Endothelial cell of umbilical vein (primary cell): ENCODE data around the gene MED14. TPM values are rescaled to one million over a fixed set of nuclear protein-coding genes. Genes with fewer than 3 reads are reported as not detected.

ENCODE experiments used
- BruUV-seq: library from RNA; stranded (reverse); fragments of 400-500 nt; replicated peaks from 2 replicates; lab custom pipeline; 2021; lab: Mats Ljungman, UMichigan
- CTCF ChIA-PET: fragments of 300-600, 350-600 bp; sonication (Branson Sonifier 250); formaldehyde crosslinking; loops from one replicate; lab custom pipeline; 2021; ENCODE audit warnings: antibody characterized with exemption, inconsistent platforms; lab: Charles Lee
- POLR2A ChIA-PET: fragments of 300-600, 350-600 bp; sonication (Branson Sonifier 250); formaldehyde crosslinking; loops from one replicate; lab custom pipeline; 2021; ENCODE audit warnings: antibody characterized with exemption, inconsistent platforms; lab: Charles Lee
- DNase-seq: peaks from one replicate; pipeline ENCODE4 v3.0.0-alpha.2; 2011; ENCODE audit warnings: low read depth, low spot score
- FAIRE-seq: peaks from 2 replicates; lab custom pipeline; 2011; peaks lifted over from hg19 to GRCh38; lab: Jason Lieb, UNC
- H2AFZ ChIP-seq: 2 replicates; pipeline ENCODE4 v1.6.0; 2012; ENCODE audit warnings: low read depth, low read length, control low read depth, inconsistent platforms
- H3K27ac ChIP-seq: 2 replicates; pipeline ENCODE4 v1.5.1; 2011; ENCODE audit warnings: low read depth, mild to moderate bottlenecking, control low read depth, low read length, moderate library complexity; ENCODE audit not compliant: insufficient read depth
- H3K27me3 ChIP-seq, 2 experiments: 2 replicates each; pipeline versions ENCODE4 v1.6.0 to v1.6.1; 2011; ENCODE audit warnings: low read length in 2 of 2, mixed read lengths in 1 of 2; ENCODE audit not compliant: control insufficient read depth in 2 of 2, insufficient read depth in 2 of 2
- H3K36me3 ChIP-seq, 2 experiments: 2 replicates in 1 of 2; 3 replicates in 1 of 2; pipeline ENCODE4 v1.5.1; 2011; ENCODE audit warnings: low read length in 2 of 2, mild to moderate bottlenecking in 1 of 2, moderate library complexity in 1 of 2; ENCODE audit not compliant: control insufficient read depth in 2 of 2, insufficient read depth in 2 of 2; ENCODE audit errors: extremely low read depth in 1 of 2
- H3K4me1 ChIP-seq: 3 replicates; pipeline ENCODE4 v1.5.1; 2011; ENCODE audit warnings: mild to moderate bottlenecking, low read length; ENCODE audit not compliant: control insufficient read depth, insufficient read depth; ENCODE audit errors: extremely low read depth
- H3K4me2 ChIP-seq: 2 replicates; pipeline ENCODE4 v1.6.1; 2011; ENCODE audit warnings: low read length, control low read depth, mixed read lengths; ENCODE audit not compliant: insufficient read depth
- H3K4me3 ChIP-seq, 3 experiments: fragments of 200-600 bp in 1 of 3; sonication (generic), shearing (Covaris generic) in 1 of 3; replicated peaks in 1 of 3; 2 replicates each; pipeline ENCODE4 v1.5.1; 2011 to 2016; ENCODE audit warnings: control low read depth in 3 of 3, low read length in 3 of 3, mild to moderate bottlenecking in 2 of 3, inconsistent platforms in 1 of 3, low read depth in 1 of 3, moderate library complexity in 1 of 3; ENCODE audit not compliant: insufficient read depth in 1 of 3
- H3K79me2 ChIP-seq: 2 replicates; pipeline ENCODE4 v1.6.0; 2012; ENCODE audit warnings: low read length, inconsistent platforms; ENCODE audit not compliant: control insufficient read depth, insufficient read depth
- H3K9ac ChIP-seq: replicated peaks from 2 replicates; pipeline ENCODE3; 2011; ENCODE audit warnings: low read length, control low read depth; ENCODE audit not compliant: insufficient read depth; ENCODE audit errors: extremely low read depth
- H3K9me1 ChIP-seq: replicated peaks from 3 replicates; pipeline ENCODE4 v1.6.0; 2011; ENCODE audit warnings: mild to moderate bottlenecking, low read length; ENCODE audit not compliant: control insufficient read depth, insufficient read depth; ENCODE audit errors: extremely low read depth
- H3K9me3 ChIP-seq: replicated peaks from 2 replicates; pipeline ENCODE4 v1.5.1; 2012; ENCODE audit warnings: low read length, inconsistent platforms; ENCODE audit not compliant: control insufficient read depth, insufficient read depth
- H4K20me1 ChIP-seq: replicated peaks from 2 replicates; pipeline ENCODE3; 2011; ENCODE audit warnings: mild to moderate bottlenecking, low read length; ENCODE audit not compliant: control insufficient read depth, insufficient read depth; ENCODE audit errors: extremely low read depth
- EZH2 ChIP-seq: IDR thresholded peaks from 2 replicates; pipeline ENCODE4 v1.6.1; 2012; ENCODE audit warnings: borderline replicate concordance, low read depth, mild to moderate bottlenecking, moderate library complexity, low read length, inconsistent platforms; ENCODE audit not compliant: severe bottlenecking
- FOS ChIP-seq: IDR thresholded peaks from 2 replicates; pipeline ENCODE4 v1.6.1; 2011; ENCODE audit warnings: mild to moderate bottlenecking, low read length, moderate library complexity, borderline replicate concordance; ENCODE audit not compliant: insufficient read depth
- GATA2 ChIP-seq: IDR thresholded peaks from 2 replicates; pipeline ENCODE4 v1.7.0; 2011; ENCODE audit warnings: low read depth, mild to moderate bottlenecking, moderate library complexity, mixed read lengths, low read length; ENCODE audit not compliant: insufficient read length, insufficient read depth
- JUN ChIP-seq: IDR thresholded peaks from 2 replicates; pipeline ENCODE4 v1.6.1; 2011; ENCODE audit warnings: borderline replicate concordance, low read depth; ENCODE audit not compliant: insufficient read length, insufficient read depth
- MAX ChIP-seq: IDR thresholded peaks from 2 replicates; pipeline ENCODE4 v1.6.1; 2011; ENCODE audit not compliant: insufficient read depth, insufficient read length
- MYC ChIP-seq: IDR thresholded peaks from one replicate; pipeline ENCODE4 v1.6.1; 2011; ENCODE audit warnings: mild to moderate bottlenecking, low read depth, low read length
- POLR2A ChIP-seq: IDR thresholded peaks from 2 replicates; pipeline ENCODE4 v1.6.1; 2012; ENCODE audit warnings: low read depth, mild to moderate bottlenecking, control low read depth, low read length
- POLR2AphosphoS5 ChIP-seq: IDR thresholded peaks from 2 replicates; pipeline ENCODE4 v1.6.1; 2012; ENCODE audit warnings: low read depth, mild to moderate bottlenecking, control low read depth, low read length, moderate library complexity; ENCODE audit not compliant: insufficient read depth
- dilution Hi-C: fragments of 300-500 bp; cut with MboI; formaldehyde crosslinking; loops from one replicate; pipeline ENCODE4 v1.15.0; 2019; ENCODE audit warnings: low sequenced_read_pairs; ENCODE audit not compliant: extremely low pct_ligation_motif_present
- intact Hi-C: fragments of 100-400 bp; cut with micrococcal nuclease; formaldehyde crosslinking; loops from one replicate; pipeline ENCODE4 v1.10.0; 2022
- polyA plus RNA-seq, 4 experiments: library from polyadenylated mRNA; depleted of rRNA in 3 of 4; stranded (reverse) in 3 of 4; unstranded in 1 of 4; fragments of >200 nt; gene quantifications; 2 replicates each; pipeline versions ENCODE4 v1.2.1 to v1.2.3, GENCODE V29; 2011 to 2012; ENCODE audit warnings: missing spikeins in 1 of 4
- total RNA-seq: library from RNA; stranded (reverse); gene quantifications from 2 replicates; pipeline ENCODE4 v1.2.3, GENCODE V29; 2021
- TF ChIP-seq, protein P1 (sequence below), 2 donors: IDR thresholded peaks; 1 replicate in 1 of 2; 2 replicates in 1 of 2; pipeline ENCODE4 v1.5.1; 2011; ENCODE audit warnings: low read length in 2 of 2, mild to moderate bottlenecking in 2 of 2, moderate library complexity in 2 of 2, control low read depth in 1 of 2, inconsistent platforms in 1 of 2, low read depth in 1 of 2; ENCODE audit not compliant: insufficient read depth in 1 of 2; ENCODE audit errors: extremely low read depth in 1 of 2

MED14 gene
- total and polyA plus RNA-seq, 2 donors (not counting 3 experiments of a cell fraction or from before 2014, with no cell fraction given), result 25.6 to 55.8 TPM

GRCh38 chrX:40671126-40671525, 64.2 kb downstream of the MED14 start:
- H3K4me3 ChIP-seq, result no peak overlapping the region
- ChIA-PET CTCF (no interaction called here), POLR2A (no interaction called here)
- no peaks in the 10 kb centered on the region for H3K79me2 ChIP-seq
- peak; percentile 82 for FAIRE-seq
- no peak overlapping the region for H3K27ac ChIP-seq
- BruUV-seq, result no TSS peak
- no peak for DNase-seq
- H3K9me3 ChIP-seq, result no peaks in the 10 kb centered on the region
- no peak for TF ChIP-seq GATA2
- TF ChIP-seq POLR2A, result no peak
- TF ChIP-seq MAX, result no peak
- no peak for TF ChIP-seq EZH2
- no peak for TF ChIP-seq MYC
- TF ChIP-seq, protein P1, sequence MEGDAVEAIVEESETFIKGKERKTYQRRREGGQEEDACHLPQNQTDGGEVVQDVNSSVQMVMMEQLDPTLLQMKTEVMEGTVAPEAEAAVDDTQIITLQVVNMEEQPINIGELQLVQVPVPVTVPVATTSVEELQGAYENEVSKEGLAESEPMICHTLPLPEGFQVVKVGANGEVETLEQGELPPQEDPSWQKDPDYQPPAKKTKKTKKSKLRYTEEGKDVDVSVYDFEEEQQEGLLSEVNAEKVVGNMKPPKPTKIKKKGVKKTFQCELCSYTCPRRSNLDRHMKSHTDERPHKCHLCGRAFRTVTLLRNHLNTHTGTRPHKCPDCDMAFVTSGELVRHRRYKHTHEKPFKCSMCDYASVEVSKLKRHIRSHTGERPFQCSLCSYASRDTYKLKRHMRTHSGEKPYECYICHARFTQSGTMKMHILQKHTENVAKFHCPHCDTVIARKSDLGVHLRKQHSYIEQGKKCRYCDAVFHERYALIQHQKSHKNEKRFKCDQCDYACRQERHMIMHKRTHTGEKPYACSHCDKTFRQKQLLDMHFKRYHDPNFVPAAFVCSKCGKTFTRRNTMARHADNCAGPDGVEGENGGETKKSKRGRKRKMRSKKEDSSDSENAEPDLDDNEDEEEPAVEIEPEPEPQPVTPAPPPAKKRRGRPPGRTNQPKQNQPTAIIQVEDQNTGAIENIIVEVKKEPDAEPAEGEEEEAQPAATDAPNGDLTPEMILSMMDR (IDR thresholded peaks at IDR 0.05; ENCODE audit: extremely low read depth in 1 of 2, insufficient read depth in 1 of 2, low read depth in 1 of 2, low read length in 2 of 2), result no peak
- TF ChIP-seq POLR2AphosphoS5, result no peak
- no peak for TF ChIP-seq JUN
- TF ChIP-seq FOS, result no peak
- dilution Hi-C loops (no loop called here), intact Hi-C loops (no loop called here)
- no peaks in the 10 kb centered on the region for H3K4me1 ChIP-seq
- H3K9ac ChIP-seq, result no peak overlapping the region
- H3K27me3 ChIP-seq, result no peaks in the 10 kb centered on the region
- no peak overlapping the region for H2AFZ ChIP-seq
- H3K9me1 ChIP-seq, result no peaks in the 10 kb centered on the region
- no peak overlapping the region for H3K4me2 ChIP-seq
- H4K20me1 ChIP-seq, result no peaks in the 10 kb centered on the region
- peaks cover 6 to 7% of the 10 kb centered on the region in 2 experiments for H3K36me3 ChIP-seq
